A549 (cell line): ENCODE results near the gene AADAC. TPM values are rescaled to one million over a fixed set of nuclear protein-coding genes. Genes with fewer than 3 reads are reported as not detected.

Source experiments
- ATAC-seq, 2 experiments: fragments of 200-7000 bp in 1 of 2; fragments of >200 bp in 1 of 2; cut with Nextera tagmentation in 1 of 2; cut with Tn5 transposase in 1 of 2; 3 replicates each; pipeline versions ENCODE4 v1.8.0 to v1.9.1; 2018 to 2020; ENCODE audit warnings: mild to moderate bottlenecking in 1 of 2, moderate library complexity in 1 of 2
- CTCF ChIA-PET: fragments of 300-600 bp; sonication (Branson Sonifier 250); formaldehyde crosslinking; extraction: SDS; loops from one replicate; lab custom pipeline; 2021; ENCODE audit warnings: antibody characterized with exemption, inconsistent platforms; lab: Yijun Ruan, JAX
- POLR2A ChIA-PET: fragments of 350-600 bp; formaldehyde crosslinking; extraction: SDS; loops from one replicate; lab custom pipeline; 2021; ENCODE audit warnings: antibody characterized with exemption, inconsistent platforms; lab: Yijun Ruan, JAX
- DNase-seq, 2 experiments: peaks; one replicate each; pipeline versions ENCODE4 v3.0.0 to v3.0.0-alpha.2; 2011 to 2016; ENCODE audit warnings: low read depth in 1 of 2, low spot score in 1 of 2
- FAIRE-seq: peaks from 2 replicates; lab custom pipeline; 2011; peaks lifted over from hg19 to GRCh38; lab: Jason Lieb, UNC
- H3K27ac ChIP-seq, 2 experiments: fragments of >200 bp; sonication (Bioruptor Twin); formaldehyde crosslinking; 3 replicates each; pipeline ENCODE4 v1.5.1; 2016 to 2017
- H3K4me1 ChIP-seq: fragments of >200 bp; sonication (Bioruptor Twin); formaldehyde crosslinking; 3 replicates; pipeline ENCODE4 v1.6.1; 2016
- H3K4me2 ChIP-seq: fragments of >200 bp; sonication (Bioruptor Twin); formaldehyde crosslinking; 3 replicates; pipeline ENCODE4 v1.6.1; 2016
- H3K4me3 ChIP-seq: fragments of >200 bp; sonication (Bioruptor Twin); formaldehyde crosslinking; 3 replicates; pipeline ENCODE4 v1.5.1; 2016
- H3K9me3 ChIP-seq: fragments of >200 bp; sonication (Bioruptor Twin); formaldehyde crosslinking; 3 replicates; pipeline ENCODE4 v1.6.1; 2016
- CEBPB ChIP-seq, 2 experiments: fragments of >200 bp in 1 of 2; sonication (Bioruptor Twin) in 1 of 2; formaldehyde crosslinking in 1 of 2; IDR thresholded peaks; 2 replicates each; pipeline ENCODE4 v1.6.1; 2012 to 2016
- CHD2 ChIP-seq: fragments of 150-350 bp; IDR thresholded peaks from 2 replicates; pipeline ENCODE4 v1.6.1; 2014; ENCODE audit warnings: low read length; ENCODE audit not compliant: partially characterized antibody
- EHF ChIP-seq: fragments of 250-450 bp; sonication (Bioruptor Pico); IDR thresholded peaks from 2 replicates; pipeline ENCODE4 v1.5.0; 2020; ENCODE audit warnings: mild to moderate bottlenecking
- EHMT2 ChIP-seq: fragments of 200-600 bp; sonication (generic); IDR thresholded peaks from 2 replicates; pipeline ENCODE4 v1.6.1; 2016; ENCODE audit warnings: antibody characterized with exemption, low read depth, mild to moderate bottlenecking, moderate library complexity
- HDAC2 ChIP-seq: fragments of 200-600 bp; sonication (generic); IDR thresholded peaks from 2 replicates; pipeline ENCODE4 v1.6.1; 2016
- HEYL ChIP-seq: fragments of 250-450 bp; sonication (Bioruptor Pico); IDR thresholded peaks from 2 replicates; pipeline ENCODE4 v1.8.0; 2021; ENCODE audit warnings: mild to moderate bottlenecking, moderate library complexity
- HOXB5 ChIP-seq: fragments of 250-450 bp; sonication (Bioruptor Pico); IDR thresholded peaks from 2 replicates; pipeline ENCODE4 v1.5.0; 2020; ENCODE audit warnings: mild to moderate bottlenecking, moderate library complexity
- JUNB ChIP-seq: fragments of >200 bp; sonication (Bioruptor Twin); formaldehyde crosslinking; IDR thresholded peaks from 2 replicates; pipeline ENCODE4 v1.6.1; 2016
- KDM1A ChIP-seq: fragments of 200-600 bp; sonication (generic); IDR thresholded peaks from 2 replicates; pipeline ENCODE4 v1.6.1; 2016; ENCODE audit warnings: low read depth, mild to moderate bottlenecking
- MAX ChIP-seq: IDR thresholded peaks from 2 replicates; pipeline ENCODE4 v1.6.1; 2012
- NFE2L2 ChIP-seq: fragments of 150-350 bp; conservative IDR thresholded peaks from 2 replicates; pipeline ENCODE4 v1.6.1; 2014; ENCODE audit warnings: low read length
- POLR2AphosphoS2 ChIP-seq: conservative IDR thresholded peaks from 2 replicates; pipeline ENCODE4 v1.6.1; 2012; ENCODE audit warnings: low read length, improper control_type of control experiment, inconsistent platforms
- REST ChIP-seq: fragments of 200-600 bp; sonication (generic); IDR thresholded peaks from 2 replicates; pipeline ENCODE4 v1.6.1; 2016; ENCODE audit warnings: antibody characterized with exemption, mild to moderate bottlenecking, moderate library complexity
- RNF2 ChIP-seq: fragments of 200-600 bp; sonication (generic); IDR thresholded peaks from 2 replicates; pipeline ENCODE4 v1.6.1; 2016; ENCODE audit warnings: low read depth, mild to moderate bottlenecking, antibody characterized with exemption, moderate library complexity, borderline replicate concordance
- SREBF2 ChIP-seq: fragments of 450-650 bp; IDR thresholded peaks from 2 replicates; pipeline ENCODE4 v1.6.1; 2014; ENCODE audit warnings: mild to moderate bottlenecking, moderate library complexity
- ZC3H11A ChIP-seq: fragments of 450-650 bp; IDR thresholded peaks from 2 replicates; pipeline ENCODE4 v1.6.1; 2014; ENCODE audit warnings: antibody characterized with exemption, mild to moderate bottlenecking
- ZFP36 ChIP-seq: fragments of 450-650 bp; IDR thresholded peaks from 2 replicates; pipeline ENCODE4 v1.6.1; 2014; ENCODE audit warnings: borderline replicate concordance; ENCODE audit not compliant: partially characterized antibody
- ZSCAN20 ChIP-seq: fragments of 250-450 bp; sonication (Bioruptor Pico); IDR thresholded peaks from 2 replicates; pipeline ENCODE4 v1.8.0; 2022; ENCODE audit warnings: mild to moderate bottlenecking, moderate library complexity
- WGBS: methylation state at CpG from one replicate; pipeline ENCODE4 v1.1.6; 2017; ENCODE audit errors: missing lambda C conversion rate; 5-methylcytosine and 5-hydroxymethylcytosine counted together
- polyA plus RNA-seq, 4 experiments: library from polyadenylated mRNA; depleted of rRNA in 3 of 4; stranded (reverse); fragments of >200 nt; fragmentation: RNase III in 1 of 4; extraction: RNeasy Plus Mini Kit Qiagen cat#74134 plus additional on column Dnase treatment in 1 of 4; gene quantifications; 2 replicates in 3 of 4; 3 replicates in 1 of 4; pipeline ENCODE4 v1.2.3, GENCODE V29; 2011 to 2017

Gene AADAC
- polyA plus RNA-seq, 2 of the 4 experiments (the other 2 are of a cell fraction) = 15.3 to 45.0 TPM

GRCh38 chr3:151818361-151818760, 4.4 kb downstream of the AADAC start:
- 94% methylated on average over 4 of the region's 4 CpGs for WGBS
- no peaks in the 10 kb centered on the region for H3K9me3 ChIP-seq

GRCh38 chr3:151819910-151820309, 6.0 kb downstream of the AADAC start:
- Histone ChIP-seq H3K4me2 (no peak overlapping the region), H3K27ac (no peak overlapping the region), H3K9me3 (no peaks in the 10 kb centered on the region), H3K4me3 (no peak overlapping the region), H3K4me1 (peaks cover 22% of the 10 kb centered on the region)
- WGBS = 92% methylated on average over 4 of the region's 4 CpGs
- ChIA-PET CTCF (interaction anchor here (0.9 kb wide), 1 partner anchor 355 kb away, joined by 3 read pairs; no protein-coding TSS in a partner anchor), POLR2A (no interaction called here)
- FAIRE-seq = no peak
- no peak for TF ChIP-seq REST
- TF ChIP-seq CHD2 = no peak
- no peak for TF ChIP-seq CEBPB (IDR thresholded peaks at IDR 0.05)
- no peak for TF ChIP-seq EHMT2
- no peak for TF ChIP-seq NFE2L2
- ATAC-seq = no peak
- DNase-seq = no peak

More at GRCh38 chr3:151818361-151818760, 4.4 kb downstream of the AADAC start:
- ATAC-seq (no peak), FAIRE-seq (no peak), DNase-seq (no peak)
- no peak overlapping the region for H3K27ac ChIP-seq
- TF ChIP-seq ZSCAN20 (CRISPR knock-in tag) (no peak), ZFP36 (no peak)
- H3K4me3 ChIP-seq = no peak overlapping the region
- H3K4me1 ChIP-seq = peaks cover 38% of the 10 kb centered on the region
- no peak overlapping the region for H3K4me2 ChIP-seq
- ChIA-PET CTCF (no interaction called here), POLR2A (no interaction called here)

GRCh38 chr3:151827816-151828215, 13.9 kb downstream of the AADAC start:
- TF ChIP-seq JUNB (no peak), SREBF2 (no peak), KDM1A (no peak), NFE2L2 (no peak), RNF2 (no peak), EHMT2 (no peak), HEYL (CRISPR knock-in tag) (no peak), POLR2AphosphoS2 (no peak), MAX (no peak), REST (no peak), HDAC2 (no peak), ZC3H11A (no peak), EHF (CRISPR knock-in tag) (no peak), HOXB5 (no peak)
- ChIA-PET POLR2A (no interaction called here), CTCF (interaction anchor here (1.1 to 1.4 kb wide), 3 partner anchors 9 to 501 kb away, joined by 3 to 6 read pairs (median 3); no protein-coding TSS in a partner anchor)
- H3K4me2 ChIP-seq = no peak overlapping the region
- no peak overlapping the region for H3K4me3 ChIP-seq
- peaks cover 18% of the 10 kb centered on the region; the same call in 2 of the 3 replicates for H3K9me3 ChIP-seq
- no peak for DNase-seq
- no peak overlapping the region for H3K27ac ChIP-seq
- 92% methylated on average over 3 of the region's 3 CpGs for WGBS
- FAIRE-seq = no peak
- H3K4me1 ChIP-seq = no peaks in the 10 kb centered on the region
- no peak for ATAC-seq
